Natural killer cell (primary cell): ENCODE results near the gene NXPH4. TPM values are rescaled to one million over a fixed set of nuclear protein-coding genes. Genes with fewer than 3 reads are reported as not detected.

Experiments used
- ATAC-seq, 3 donors: fragments of 150-1000 bp in 2 of 3; fragments of 200-7000 bp in 1 of 3; cut with Tn5 transposase; 1 replicate in 1 of 3; 2 replicates in 2 of 3; pipeline ENCODE4 v1.10.0; 2021; ENCODE audit warnings: mild to moderate bottlenecking in 2 of 3, moderate library complexity in 2 of 3
- DNase-seq, 2 donors: peaks; one replicate each; pipeline versions ENCODE4 v3.0.0 to v3.0.0-alpha.2; 2013 to 2021; ENCODE audit warnings: mixed read lengths in 1 of 2
- H3K27ac ChIP-seq: one replicate; pipeline ENCODE4 v1.5.1; 2013; ENCODE audit warnings: mild to moderate bottlenecking, low read length
- H3K27me3 ChIP-seq: one replicate; pipeline ENCODE4 v1.6.1; 2013; ENCODE audit warnings: low read length; ENCODE audit not compliant: control insufficient read depth, insufficient read depth
- H3K36me3 ChIP-seq: one replicate; pipeline ENCODE4 v1.6.1; 2013; ENCODE audit warnings: low read length; ENCODE audit not compliant: control insufficient read depth, insufficient read depth
- H3K4me1 ChIP-seq: one replicate; pipeline ENCODE4 v1.6.1; 2013; ENCODE audit warnings: low read length; ENCODE audit not compliant: control insufficient read depth, insufficient read depth
- H3K4me3 ChIP-seq: one replicate; pipeline ENCODE4 v1.5.1; 2013; ENCODE audit warnings: low read length
- H3K9me3 ChIP-seq: one replicate; pipeline ENCODE4 v1.6.1; 2013; ENCODE audit warnings: low read length; ENCODE audit not compliant: control insufficient read depth, insufficient read depth
- H3K27ac Mint-ChIP-seq, 2 donors: one replicate each; pipeline ENCODE4 v1.8.0; 2022; ENCODE audit warnings: mild to moderate bottlenecking in 2 of 2, mixed read lengths in 2 of 2, moderate library complexity in 1 of 2
- H3K27me3 Mint-ChIP-seq, 2 donors: one replicate each; pipeline ENCODE4 v1.8.0; 2022; ENCODE audit warnings: low read depth in 2 of 2, mixed read lengths in 2 of 2
- H3K36me3 Mint-ChIP-seq: one replicate; pipeline ENCODE4 v1.8.0; 2022; ENCODE audit warnings: mixed read lengths
- H3K4me1 Mint-ChIP-seq, 2 donors: one replicate each; pipeline ENCODE4 v1.8.0; 2022; ENCODE audit warnings: mixed read lengths in 2 of 2
- H3K4me3 Mint-ChIP-seq: one replicate; pipeline ENCODE4 v1.8.0; 2022; ENCODE audit warnings: mild to moderate bottlenecking, moderate library complexity, mixed read lengths
- H3K9me3 Mint-ChIP-seq, 2 donors: one replicate each; pipeline ENCODE4 v1.8.0; 2022; ENCODE audit warnings: mixed read lengths in 2 of 2
- WGBS: methylation state at CpG from one replicate; pipeline ENCODE4 v1.1.7; 2013; ENCODE audit warnings: missing lambda C conversion rate; ENCODE audit not compliant: insufficient coverage; 5-methylcytosine and 5-hydroxymethylcytosine counted together
- intact Hi-C: fragments of 100-400 bp; cut with micrococcal nuclease; formaldehyde crosslinking; loops from one replicate; pipeline ENCODE4 v1.14.2; 2022
- total RNA-seq, 4 donors: library from RNA; stranded (reverse); fragments of 120-200 nt in 1 of 4; gene quantifications; one replicate each; pipeline versions ENCODE4 v1.2.3 to v1.2.4, GENCODE V29; 2013 to 2022
- TF ChIP-seq, protein P1 (sequence below): fragments of 200-600 bp; IDR thresholded peaks from one replicate; pipeline ENCODE4 v1.8.0; 2022; ENCODE audit warnings: antibody characterized with exemption

Gene NXPH4
- total RNA-seq, 3 donors from 2014 or later (not counting 1 experiment from before 2014, with no cell fraction given) = 0.82 TPM; not detected in 2

- peaks cover 0 to 2% of the 10 kb centered on the region in 2 donors for H3K4me1 Mint-ChIP-seq
- H3K27ac ChIP-seq = no peak overlapping the region
- no peak overlapping the region for H3K4me3 Mint-ChIP-seq
- no peaks in the 10 kb centered on the region for H3K9me3 ChIP-seq
- 87% methylated on average over 8 of the region's 8 CpGs for WGBS
- H3K27me3 ChIP-seq = no peaks in the 10 kb centered on the region
- TF ChIP-seq, protein P1, sequence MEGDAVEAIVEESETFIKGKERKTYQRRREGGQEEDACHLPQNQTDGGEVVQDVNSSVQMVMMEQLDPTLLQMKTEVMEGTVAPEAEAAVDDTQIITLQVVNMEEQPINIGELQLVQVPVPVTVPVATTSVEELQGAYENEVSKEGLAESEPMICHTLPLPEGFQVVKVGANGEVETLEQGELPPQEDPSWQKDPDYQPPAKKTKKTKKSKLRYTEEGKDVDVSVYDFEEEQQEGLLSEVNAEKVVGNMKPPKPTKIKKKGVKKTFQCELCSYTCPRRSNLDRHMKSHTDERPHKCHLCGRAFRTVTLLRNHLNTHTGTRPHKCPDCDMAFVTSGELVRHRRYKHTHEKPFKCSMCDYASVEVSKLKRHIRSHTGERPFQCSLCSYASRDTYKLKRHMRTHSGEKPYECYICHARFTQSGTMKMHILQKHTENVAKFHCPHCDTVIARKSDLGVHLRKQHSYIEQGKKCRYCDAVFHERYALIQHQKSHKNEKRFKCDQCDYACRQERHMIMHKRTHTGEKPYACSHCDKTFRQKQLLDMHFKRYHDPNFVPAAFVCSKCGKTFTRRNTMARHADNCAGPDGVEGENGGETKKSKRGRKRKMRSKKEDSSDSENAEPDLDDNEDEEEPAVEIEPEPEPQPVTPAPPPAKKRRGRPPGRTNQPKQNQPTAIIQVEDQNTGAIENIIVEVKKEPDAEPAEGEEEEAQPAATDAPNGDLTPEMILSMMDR = no peak
- no peaks in the 10 kb centered on the region for H3K36me3 ChIP-seq
- no peak overlapping the region for H3K27ac Mint-ChIP-seq
- no peaks in the 10 kb centered on the region for H3K27me3 Mint-ChIP-seq
- H3K4me1 ChIP-seq = no peaks in the 10 kb centered on the region
- no peaks in the 10 kb centered on the region for H3K9me3 Mint-ChIP-seq
- H3K36me3 Mint-ChIP-seq = no peaks in the 10 kb centered on the region
- ATAC-seq (no peak), DNase-seq (no peak)
- intact Hi-C loops = loop anchor here (10.0 kb wide), 1 partner anchor 433 kb away; the partner anchor contains the start of gene PRIM1
- H3K4me3 ChIP-seq = no peak overlapping the region
Measured at GRCh38 chr12:57188090-57188425, 28.5 kb upstream of the NXPH4 start.

DNA sequence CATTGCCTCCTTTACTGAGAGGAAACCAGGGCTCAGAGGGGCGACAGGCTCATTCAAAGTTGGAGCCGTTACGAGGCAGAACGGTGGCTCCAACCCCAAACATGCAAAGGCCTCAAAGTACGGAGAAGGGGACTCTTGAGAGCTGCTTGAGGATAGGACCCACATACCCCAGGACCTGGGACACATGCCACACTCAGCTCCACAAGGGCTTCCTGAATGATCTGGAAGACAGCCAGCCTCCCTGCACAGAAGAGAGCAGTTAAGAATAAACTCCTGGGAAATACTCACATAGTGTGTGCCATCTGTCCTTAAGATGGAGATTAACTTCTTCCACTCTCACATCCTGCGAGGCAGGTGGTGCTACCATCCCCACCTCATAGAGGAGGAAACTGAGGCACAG, 26.6 kb upstream of the NXPH4 start:
- Mint-ChIP-seq H3K4me3 (no peak overlapping the region), H3K4me1 (no peaks in the 10 kb centered on the region), H3K27ac (no peak overlapping the region), H3K27me3 (peaks cover under 1 to 3% of the 10 kb centered on the region in 2 donors), H3K9me3 (no peaks in the 10 kb centered on the region), H3K36me3 (no peaks in the 10 kb centered on the region)
- Histone ChIP-seq H3K27me3 (no peaks in the 10 kb centered on the region), H3K4me1 (no peaks in the 10 kb centered on the region), H3K27ac (no peak overlapping the region), H3K36me3 (no peaks in the 10 kb centered on the region), H3K9me3 (no peaks in the 10 kb centered on the region), H3K4me3 (no peak overlapping the region)
- ATAC-seq (no peak), DNase-seq (no peak)
- WGBS = 72% methylated on average over 6 of the region's 6 CpGs
- intact Hi-C loops = no loop called here
- TF ChIP-seq, protein P1 = no peak

DNA sequence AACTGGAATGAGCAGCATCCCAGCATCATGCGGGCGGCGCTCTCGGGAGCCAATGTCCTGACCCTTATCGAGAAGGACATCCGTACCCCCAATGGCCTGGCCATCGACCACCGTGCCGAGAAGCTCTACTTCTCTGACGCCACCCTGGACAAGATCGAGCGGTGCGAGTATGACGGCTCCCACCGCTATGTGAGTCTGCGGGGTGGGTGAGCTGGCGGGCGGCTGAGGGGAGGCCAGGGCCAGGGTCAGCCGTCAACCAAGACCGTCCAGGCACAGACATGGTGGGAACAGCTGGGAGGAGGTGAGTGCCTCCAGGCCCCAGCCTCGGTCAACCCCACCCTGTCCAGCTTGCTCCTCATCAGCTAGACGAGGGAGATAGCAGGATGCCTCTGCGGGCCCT, 25.8 kb upstream of the NXPH4 start:
- H3K27ac Mint-ChIP-seq = no peak overlapping the region
- no peak overlapping the region for H3K4me3 Mint-ChIP-seq
- Histone ChIP-seq H3K27me3 (no peaks in the 10 kb centered on the region), H3K27ac (no peak overlapping the region), H3K4me1 (peaks cover 7% of the 10 kb centered on the region), H3K36me3 (no peaks in the 10 kb centered on the region), H3K9me3 (no peaks in the 10 kb centered on the region), H3K4me3 (no peak overlapping the region)
- DNase-seq = no peak
- intact Hi-C loops = no loop called here
- H3K9me3 Mint-ChIP-seq = no peaks in the 10 kb centered on the region
- TF ChIP-seq, protein P1 = no peak
- 94% methylated on average over 23 of the region's 23 CpGs for WGBS
- ATAC-seq = no peak
- peaks cover 3 to 7% of the 10 kb centered on the region in 2 donors for H3K27me3 Mint-ChIP-seq
- H3K4me1 Mint-ChIP-seq = peaks cover 1 to 4% of the 10 kb centered on the region in 2 donors
- H3K36me3 Mint-ChIP-seq = no peaks in the 10 kb centered on the region

- Mint-ChIP-seq H3K27me3 (peaks cover 5 to 7% of the 10 kb centered on the region in 2 donors), H3K27ac (no peak overlapping the region), H3K9me3 (no peaks in the 10 kb centered on the region), H3K4me1 (peaks cover 7 to 10% of the 10 kb centered on the region in 2 donors), H3K36me3 (no peaks in the 10 kb centered on the region), H3K4me3 (no peak overlapping the region)
- Histone ChIP-seq H3K4me1 (peaks cover 12% of the 10 kb centered on the region), H3K9me3 (no peaks in the 10 kb centered on the region), H3K4me3 (no peak overlapping the region), H3K27me3 (no peaks in the 10 kb centered on the region), H3K36me3 (no peaks in the 10 kb centered on the region), H3K27ac (no peak overlapping the region)
- intact Hi-C loops = no loop called here
- TF ChIP-seq, protein P1 = no peak
- ATAC-seq (no peak), DNase-seq (no peak)
- WGBS = 92% methylated on average over 11 of the region's 11 CpGs
Measured at GRCh38 chr12:57191410-57191809, 25.2 kb upstream of the NXPH4 start.
